Measurements from ENCODE around the gene USP20.

USP20 gene

DNA sequence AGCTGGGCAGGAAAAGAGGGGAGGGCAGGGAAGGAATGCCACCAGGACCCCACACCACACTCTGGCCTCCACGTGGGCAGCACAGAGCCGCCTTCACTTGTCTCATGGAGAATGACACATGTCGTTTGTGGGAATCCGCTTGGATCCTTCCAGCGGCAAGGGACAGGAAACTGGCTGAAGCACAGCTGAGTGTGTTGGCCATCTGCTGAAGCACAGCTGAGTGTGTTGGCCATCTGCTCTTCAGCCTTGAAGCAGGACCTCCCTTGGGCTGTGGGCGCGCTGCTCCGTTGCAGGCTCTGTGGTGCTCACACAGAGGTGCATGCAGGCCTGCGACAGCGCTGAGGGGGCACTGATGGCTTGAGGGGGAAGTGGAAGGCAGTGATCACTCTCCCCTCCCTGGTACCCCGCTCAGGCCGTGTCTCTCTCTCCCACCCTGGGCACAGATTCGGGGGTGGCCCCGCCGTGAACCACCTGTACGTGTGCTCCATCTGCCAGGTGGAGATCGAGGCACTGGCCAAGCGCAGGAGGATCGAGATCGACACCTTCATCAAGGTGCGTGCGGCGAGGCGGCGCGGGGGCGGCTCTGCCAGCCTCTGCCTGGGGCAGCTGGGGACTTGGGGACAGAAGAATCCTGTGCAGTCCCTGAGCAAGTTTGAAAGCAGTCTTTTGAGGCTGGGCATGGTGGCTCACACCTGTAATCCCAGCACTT is 40.6 kb downstream of the USP20 start:
- DNase-seq, result no peak

GRCh38 chr9:129876815-129877214 is 41.6 kb downstream of the USP20 start:
- DNase-seq, result no peak

- no peak for DNase-seq
Measured at GRCh38 chr9:129878291-129878690, 43.0 kb downstream of the USP20 start.

DNA sequence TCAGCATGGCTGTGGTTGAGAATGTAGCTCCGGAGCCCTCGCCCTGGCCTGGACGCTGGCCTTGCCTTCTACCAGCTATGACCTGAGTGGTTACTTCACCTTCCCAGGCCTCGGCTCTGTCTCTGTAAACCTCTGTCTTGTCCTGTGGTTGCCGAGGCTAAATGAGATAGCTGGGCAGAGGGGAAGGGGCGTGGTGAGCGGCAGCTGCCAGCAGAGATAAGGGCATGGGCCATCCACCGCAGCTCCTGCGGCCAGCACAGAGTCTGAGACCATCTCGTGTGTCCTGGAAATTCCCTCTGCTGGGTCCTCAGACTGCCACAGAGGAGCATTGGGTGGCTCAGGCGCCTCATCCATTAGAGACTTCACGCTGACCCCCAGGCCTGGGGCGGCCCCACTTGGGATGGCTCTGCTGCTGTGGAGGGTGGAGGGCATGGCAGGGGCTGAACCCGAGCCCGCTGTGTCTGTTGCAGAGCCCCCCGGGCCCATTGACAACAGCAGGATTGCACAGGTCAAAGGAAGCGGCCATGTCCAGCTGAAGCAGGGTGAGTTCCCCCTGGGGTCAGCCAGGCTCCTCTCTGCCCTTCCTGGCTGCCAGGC is 43.9 kb downstream of the USP20 start:
- DNase-seq, result no peak

DNA sequence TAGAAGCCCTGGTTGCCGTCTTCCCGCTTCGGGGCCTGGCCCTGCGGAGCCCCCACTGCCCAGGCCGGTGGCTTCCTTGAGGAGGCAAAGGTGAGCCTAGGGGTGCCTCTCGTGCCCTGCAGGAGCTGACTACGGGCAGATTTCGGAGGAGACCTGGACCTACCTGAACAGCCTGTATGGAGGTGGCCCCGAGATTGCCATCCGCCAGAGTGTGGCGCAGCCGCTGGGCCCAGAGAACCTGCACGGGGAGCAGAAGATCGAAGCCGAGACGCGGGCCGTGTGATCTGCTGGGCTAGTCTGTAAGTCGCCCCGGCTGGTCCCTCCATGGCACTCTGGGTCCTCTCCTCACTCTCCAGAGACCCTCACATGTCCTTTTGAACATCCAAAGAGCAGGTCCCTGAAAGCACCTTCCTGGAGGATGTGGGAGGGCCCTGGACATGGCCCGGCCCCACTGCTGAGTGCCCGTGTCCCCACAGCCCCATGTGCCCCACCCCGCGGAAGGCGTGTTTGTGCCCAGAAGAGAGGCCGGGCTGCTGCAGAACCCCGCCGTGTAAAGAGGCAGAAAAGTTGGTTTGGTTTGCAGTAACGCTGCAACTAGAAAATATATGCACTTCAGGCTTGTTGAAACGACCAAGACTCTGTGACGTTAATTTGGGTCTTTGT is 44.9 kb downstream of the USP20 start:
- DNase-seq, result no peak

DNA sequence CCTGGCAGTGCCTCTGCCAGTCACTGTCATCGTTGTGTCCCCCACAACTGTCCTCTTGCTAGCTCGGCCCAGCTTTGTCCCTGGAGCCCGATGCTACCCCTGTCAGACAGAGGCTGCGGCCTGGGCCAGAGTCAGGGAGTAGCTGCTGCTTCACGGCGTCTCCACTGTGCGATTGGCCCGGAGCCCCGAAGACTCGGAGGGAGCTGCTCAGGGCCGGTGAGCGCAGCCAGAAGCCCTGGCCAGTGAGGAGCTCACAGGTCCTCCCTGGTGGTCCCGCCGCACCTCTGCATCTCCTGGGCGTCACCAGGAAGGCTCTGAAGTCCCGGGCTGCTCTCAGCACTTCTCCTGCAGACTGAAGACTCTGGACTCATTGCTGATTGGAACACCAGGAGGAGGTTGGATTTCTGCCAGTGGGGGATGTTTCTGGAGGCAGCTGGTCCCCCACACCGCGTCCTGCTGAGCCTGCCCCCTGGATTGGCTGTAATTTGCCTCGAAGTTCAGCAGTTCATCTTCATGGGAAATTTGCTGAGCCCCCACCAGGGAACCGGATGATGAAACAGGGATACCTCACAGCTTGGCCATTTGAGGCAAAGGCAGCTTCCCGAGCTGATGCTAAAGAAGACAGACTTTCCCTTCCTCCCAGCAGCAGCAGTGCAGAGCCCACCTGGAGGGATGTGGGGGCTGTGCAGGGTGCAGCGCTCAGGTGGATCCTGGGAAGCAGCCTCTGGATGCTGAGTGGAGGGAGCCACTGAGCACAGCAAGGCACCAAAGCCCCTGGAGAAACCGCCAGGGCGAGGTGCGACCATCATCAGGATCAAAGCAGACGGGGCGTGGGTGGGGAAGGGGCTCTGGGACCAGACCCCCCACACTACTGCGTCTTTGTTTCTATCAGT is 45.6 kb downstream of the USP20 start:
- no peak for DNase-seq

DNA sequence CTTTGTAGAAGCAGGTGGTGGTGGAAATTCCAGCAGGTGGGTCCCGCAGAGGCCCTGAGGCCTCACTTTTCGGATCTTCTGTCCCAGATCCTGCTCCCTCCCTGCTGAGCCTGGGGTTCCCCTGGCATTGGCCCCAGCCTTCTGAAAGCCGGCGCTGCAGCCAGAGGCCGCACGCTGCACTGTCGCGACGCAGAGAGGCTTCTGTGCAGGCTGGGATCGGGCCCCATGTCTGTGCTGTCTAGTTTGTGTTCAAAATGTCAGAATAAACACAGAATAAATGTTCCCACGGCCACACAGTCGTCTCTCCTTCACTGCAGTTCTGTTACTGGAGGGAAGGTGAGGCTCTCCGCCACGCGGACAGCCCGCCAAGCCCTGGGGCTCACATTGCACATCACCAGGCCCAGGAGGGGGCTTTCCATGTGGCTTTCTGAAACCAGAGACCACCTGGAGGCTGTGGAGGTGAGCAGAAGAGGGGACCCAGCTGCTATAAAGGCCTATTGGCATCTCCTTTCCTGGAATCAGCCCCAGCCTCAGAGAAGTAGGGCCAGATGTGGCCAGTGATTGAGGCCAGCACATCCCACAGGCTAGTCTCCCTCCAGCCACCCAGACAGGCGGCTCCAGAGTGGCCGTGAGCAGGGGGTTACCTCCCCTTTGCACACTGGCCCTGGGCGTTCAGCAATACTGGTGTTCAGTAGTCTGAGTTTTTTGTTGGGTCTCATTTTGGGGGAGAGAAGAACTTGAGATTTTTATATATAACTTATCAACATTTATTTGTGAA is 46.5 kb downstream of the USP20 start:
- DNase-seq, result no peak

GRCh38 chr9:129884220-129885017 is 49.2 kb downstream of the USP20 start:
- peak; percentile 99 for DNase-seq

GRCh38 chr9:129885018-129885669 is 49.9 kb downstream of the USP20 start:
- peak; percentile 59 for DNase-seq

DNA sequence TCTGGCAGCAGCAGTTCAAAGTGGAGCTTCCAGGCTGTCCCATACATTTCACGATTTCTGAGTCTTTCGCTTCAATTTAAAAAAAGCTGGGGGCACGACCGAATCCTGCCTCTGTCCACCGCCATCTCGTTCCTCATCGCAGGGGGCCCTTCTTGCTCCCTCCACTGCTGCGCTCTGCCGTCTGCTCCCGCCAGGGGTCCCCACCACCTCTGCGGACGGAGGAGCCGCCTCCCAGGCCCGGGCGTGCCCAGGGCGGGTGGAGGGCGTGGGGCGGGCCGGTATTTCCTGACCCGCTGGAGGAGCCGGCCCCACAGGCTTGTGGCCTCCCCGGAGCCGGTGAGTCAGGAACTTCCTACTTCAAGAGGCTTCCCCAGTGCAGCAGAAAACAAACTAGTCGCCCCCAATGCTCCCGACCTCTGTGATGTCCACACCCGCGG is 50.4 kb downstream of the USP20 start:
- peak; percentile 94 for DNase-seq

GRCh38 chr9:129886226-129887174 is 51.2 kb downstream of the USP20 start:
- peak; percentile 72 for DNase-seq

GRCh38 chr9:129887334-129888292 is 52.4 kb downstream of the USP20 start:
- peak; percentile 66 for DNase-seq

DNA sequence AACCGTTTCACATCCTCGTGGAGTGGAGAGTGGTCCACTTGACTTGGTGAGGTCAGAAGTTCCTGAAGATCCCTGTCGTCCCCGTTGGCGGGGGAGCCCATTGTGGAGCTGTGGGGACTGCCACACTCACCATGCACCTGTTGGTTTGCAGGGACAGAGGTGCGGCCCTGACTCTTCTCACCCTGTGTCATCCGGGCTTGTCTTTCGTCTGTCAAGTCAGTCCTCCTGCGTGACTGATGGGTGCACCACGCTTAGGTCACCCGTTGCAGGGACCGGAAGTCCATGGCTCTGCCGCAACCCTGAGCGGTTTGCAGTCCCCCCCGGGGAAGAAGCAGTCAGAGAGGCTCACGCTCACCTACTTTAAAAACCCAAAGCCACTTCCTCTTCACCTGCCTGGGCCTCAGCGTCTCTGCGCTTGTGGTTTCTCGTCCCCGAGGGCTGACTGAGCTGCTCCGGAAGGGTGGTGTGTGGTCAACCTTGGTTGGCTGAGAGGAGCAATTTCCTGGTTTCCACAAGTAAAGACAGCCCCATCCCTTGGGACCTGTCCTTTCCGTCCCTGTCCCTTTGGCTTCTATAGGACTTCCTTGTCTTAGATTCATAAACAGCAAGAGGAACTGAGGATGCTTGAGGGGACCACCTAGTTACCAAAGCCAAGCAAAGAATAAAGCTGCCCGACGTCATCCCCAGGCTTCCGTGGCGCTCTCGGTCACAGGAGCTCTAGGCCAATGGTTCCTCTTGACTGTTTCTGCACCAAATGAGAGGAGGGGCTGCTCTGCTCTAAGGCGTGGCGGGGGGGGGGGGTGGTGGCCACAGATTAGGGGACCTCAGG is 53.2 kb downstream of the USP20 start:
- DNase-seq, result peak; percentile 91

- peak; percentile 45 for DNase-seq
Measured at GRCh38 chr9:129889122-129889940, 54.1 kb downstream of the USP20 start.

DNA sequence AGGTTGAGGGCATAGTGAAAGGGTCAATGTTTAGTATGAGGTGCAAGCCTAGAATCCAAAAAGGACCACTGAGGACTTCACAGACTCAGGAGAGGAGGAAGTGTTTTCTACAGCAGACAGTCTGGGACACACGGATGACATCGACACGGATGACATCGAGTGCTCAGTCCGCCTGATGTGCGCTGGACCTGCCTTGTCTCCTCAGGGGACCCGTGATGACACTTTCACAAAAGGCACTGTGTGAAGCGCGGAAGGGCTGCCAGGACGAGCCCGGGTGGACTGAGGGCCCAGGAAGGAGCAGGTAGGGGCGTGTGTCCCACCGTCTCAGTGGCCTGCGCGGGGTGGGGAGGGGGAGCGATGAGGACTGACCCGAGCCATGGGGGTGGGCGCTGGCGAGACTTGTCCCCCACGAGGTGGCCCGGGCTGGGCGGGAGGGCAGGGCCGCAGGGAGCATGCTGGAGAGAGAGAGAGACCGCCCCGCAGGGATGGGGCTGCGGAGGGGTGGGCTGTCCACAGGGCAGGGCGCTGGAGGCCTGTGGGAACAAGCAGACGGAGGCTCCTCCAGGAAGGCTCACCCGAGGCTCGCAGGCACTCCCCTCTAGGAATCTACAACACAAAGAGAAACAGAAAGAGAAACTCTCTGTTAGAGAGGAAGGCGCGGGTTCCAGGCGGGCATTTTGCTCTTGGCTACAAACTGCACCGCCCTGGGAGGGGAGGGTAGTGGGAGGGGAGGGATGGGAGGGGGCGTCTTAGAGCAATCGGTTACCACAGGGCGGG is 54.9 kb downstream of the USP20 start:
- DNase-seq, result peak; percentile 78

All from CD4-positive, alpha-beta T cell treated with Interleukin-17A for 4 hours (primary cell).